Middle frontal gyrus (tissue), 1 donor: ENCODE data around the gene RAET1L.
"Not testable (repeated sequence)": the region's sequence is repeated elsewhere in the genome, so short reads cannot be mapped to it uniquely, and the experiment has no call there.

Experiments used
- DNase-seq: peaks from one replicate; pipeline ENCODE4 v3.0.0-alpha.2; 2015; ENCODE audit warnings: low spot score; ENCODE audit errors: extremely low spot score

The RAET1L gene

GRCh38 chr6:150044621-150045145 lies 19.4 kb upstream of the RAET1L start:
- no peak for DNase-seq

DNA sequence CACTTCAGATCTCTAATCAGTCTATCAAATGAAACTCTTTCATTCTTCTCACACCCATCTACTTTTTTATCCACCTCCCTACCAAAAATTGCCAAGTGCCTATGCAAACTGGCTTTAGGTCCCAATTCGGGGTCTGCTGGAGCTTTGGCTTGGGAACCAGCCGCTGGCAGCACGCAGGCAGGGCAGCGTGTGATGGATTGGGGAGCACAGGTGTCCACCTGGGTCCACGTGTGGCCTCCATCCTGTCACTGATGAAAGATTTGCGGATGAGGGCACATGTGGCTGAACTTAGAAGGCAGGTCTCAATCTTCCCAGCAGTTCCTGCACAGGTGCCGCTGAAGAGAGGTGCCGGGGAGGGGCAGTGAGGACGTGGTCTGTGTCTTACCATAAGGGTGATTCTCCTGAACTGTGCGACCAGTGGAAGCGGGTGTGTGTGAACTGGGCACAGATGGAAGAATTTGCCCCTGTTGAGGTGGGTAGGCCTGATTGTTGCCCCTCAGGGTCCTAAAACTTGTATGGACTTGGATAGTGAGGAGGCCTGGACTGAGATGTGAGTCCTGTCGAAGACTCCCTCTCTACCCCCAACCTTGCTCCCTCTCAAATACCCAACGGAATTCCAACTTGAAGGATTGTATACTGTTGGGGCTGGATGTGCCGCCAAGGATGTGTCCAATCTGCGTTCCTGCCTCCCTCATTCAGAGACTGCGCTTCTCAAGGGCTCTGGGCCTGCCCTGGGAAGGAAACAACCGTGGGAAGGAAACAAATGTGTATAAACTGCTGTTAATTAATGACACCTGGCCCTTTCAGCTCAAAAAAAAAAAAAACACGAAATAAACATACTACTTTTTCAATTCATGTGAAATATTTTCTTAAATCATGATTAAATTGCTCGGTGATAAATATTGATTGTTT lies 18.4 kb upstream of the RAET1L start:
- no peak for DNase-seq

DNA sequence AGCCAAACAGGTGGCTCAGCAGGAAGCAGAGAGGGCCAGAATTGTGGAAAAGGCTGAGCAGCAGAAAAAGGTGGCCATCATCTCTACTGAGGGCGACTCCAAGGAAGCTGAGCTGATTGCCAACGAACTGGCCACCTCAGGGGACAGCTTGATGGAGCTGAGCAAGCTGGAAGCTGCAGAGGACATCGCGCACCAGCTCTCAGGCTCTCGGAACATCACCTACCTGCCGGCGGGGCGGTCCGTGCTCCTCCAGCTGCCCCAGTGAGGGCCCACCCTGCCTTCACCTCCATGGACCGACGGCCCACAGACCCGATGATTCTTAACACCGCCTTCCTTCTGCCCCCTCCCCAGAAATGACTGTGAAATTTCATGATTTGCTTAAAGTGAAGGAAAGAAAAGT lies 17.8 kb upstream of the RAET1L start:
- no peak for DNase-seq

- DNase-seq = no peak
Measured at GRCh38 chr6:150038202-150039062, 13.1 kb upstream of the RAET1L start.

DNA sequence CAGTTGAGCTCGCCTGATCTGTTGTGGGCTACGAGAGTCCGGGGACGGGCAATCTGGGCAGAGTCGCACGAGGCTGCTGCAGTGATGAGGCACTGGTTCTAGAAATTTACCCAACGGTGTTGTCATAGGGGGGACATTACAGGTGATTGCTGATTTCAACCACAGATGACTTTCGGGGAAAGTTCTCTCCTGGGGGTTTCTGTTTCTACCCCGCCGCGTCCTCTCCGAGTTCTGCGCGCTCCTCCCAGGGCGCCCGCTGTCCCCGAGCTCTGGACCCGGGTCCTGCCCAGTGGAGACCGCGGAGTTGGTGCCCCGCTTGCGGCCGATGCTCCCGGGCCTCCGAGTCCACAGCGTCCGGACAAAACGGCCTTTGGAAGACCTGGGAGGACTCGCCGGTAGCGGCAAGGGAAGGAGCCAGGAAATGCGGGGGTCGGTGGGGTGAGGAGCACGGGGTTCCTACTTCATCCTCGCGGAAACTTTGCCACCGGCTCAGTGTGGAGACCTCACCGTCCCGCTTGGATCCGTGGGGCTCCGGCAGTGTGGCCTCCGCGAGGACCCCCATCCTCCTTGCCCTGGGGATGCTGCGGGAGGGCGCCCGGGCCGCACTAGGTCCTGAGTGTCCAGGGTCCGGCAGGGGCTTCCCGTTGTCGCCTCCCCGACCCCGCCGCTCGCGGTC lies 12.3 kb upstream of the RAET1L start:
- DNase-seq = no peak

DNA sequence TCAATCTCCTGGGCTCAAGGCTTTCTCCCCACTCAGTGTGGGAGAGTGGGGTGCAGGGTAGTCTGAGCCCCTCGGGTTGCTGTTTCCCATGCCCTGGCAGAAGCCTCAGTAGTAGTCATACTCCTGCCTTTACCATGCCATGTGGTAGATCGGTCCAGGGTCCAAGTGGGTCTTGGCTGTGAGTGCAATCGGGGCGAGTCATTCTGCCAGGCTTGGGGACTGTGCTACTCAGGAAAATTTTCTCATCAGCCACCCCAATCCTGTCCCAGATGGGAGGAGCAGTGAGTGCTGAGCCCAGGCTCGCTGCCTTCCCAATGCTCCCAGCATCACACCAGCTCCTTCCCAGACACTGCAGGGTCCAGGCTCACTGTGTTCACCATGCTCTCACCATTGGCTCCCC lies 10.7 kb upstream of the RAET1L start:
- no peak for DNase-seq

GRCh38 chr6:150033207-150033771 lies 8.0 kb upstream of the RAET1L start:
- DNase-seq = no peak

DNA sequence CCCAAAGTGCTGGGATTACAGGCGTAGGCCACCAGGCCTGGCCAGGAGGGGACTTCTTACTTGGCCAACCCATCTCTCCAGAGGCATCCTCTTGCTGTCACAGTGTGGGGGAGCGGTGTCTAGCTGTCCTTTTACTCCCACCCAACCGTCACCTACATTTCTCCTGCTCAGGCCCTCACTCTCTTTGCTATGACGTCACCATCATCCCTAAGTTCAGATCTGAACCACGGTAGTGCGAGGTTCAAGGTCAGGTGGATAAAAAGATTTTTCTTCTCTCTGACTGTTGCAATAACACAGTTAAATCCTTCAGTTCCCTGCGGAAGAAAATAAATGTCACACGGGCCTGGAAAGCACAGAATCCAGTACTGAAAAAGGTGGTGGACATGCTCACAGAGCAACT lies 7.3 kb upstream of the RAET1L start:
- no peak for DNase-seq

DNA sequence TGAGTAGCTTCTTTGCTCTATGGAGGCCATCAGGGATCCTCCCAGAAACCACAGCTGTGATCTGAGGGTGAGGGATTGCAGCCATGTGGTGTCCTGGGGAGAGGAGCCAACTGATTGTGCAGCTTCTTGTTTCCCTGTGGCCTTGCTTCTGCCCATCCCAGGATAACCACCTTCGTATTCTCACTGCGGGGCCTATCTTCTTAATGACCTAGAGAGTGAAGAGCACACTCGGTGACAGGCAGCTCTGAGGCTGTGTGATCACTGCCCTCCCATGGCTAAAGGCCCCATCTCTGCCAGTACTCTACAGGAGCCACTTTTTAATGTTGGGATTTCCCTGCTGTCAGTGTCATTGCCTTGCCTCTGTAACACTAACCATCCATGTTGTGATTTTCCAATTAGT lies 5.3 kb upstream of the RAET1L start:
- no peak for DNase-seq

- no peak for DNase-seq
Measured at GRCh38 chr6:150029749-150030148, 4.4 kb upstream of the RAET1L start.

- no peak for DNase-seq
Measured at GRCh38 chr6:150029276-150029675, 3.9 kb upstream of the RAET1L start.

DNA sequence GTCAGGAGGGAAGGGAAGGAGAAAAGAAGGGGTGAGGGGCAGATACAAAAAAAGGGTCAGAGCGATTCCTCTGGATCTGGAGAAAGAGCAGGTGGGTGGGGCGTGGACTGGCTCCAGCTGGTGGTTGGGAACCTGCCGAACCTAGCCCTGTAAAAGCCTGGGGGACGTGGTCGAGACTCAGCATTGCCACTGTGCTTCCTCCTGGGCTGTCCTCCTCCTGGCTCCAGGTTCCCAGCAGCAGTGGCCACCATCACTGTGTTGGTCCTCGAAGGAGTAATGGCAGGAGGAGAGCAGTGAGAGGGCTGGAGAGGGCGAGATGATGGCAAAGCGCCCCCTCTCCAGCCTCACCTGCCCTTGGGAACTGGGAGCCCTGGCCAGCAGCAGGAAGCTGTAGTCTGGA lies 3.5 kb upstream of the RAET1L start:
- DNase-seq = no peak

DNA sequence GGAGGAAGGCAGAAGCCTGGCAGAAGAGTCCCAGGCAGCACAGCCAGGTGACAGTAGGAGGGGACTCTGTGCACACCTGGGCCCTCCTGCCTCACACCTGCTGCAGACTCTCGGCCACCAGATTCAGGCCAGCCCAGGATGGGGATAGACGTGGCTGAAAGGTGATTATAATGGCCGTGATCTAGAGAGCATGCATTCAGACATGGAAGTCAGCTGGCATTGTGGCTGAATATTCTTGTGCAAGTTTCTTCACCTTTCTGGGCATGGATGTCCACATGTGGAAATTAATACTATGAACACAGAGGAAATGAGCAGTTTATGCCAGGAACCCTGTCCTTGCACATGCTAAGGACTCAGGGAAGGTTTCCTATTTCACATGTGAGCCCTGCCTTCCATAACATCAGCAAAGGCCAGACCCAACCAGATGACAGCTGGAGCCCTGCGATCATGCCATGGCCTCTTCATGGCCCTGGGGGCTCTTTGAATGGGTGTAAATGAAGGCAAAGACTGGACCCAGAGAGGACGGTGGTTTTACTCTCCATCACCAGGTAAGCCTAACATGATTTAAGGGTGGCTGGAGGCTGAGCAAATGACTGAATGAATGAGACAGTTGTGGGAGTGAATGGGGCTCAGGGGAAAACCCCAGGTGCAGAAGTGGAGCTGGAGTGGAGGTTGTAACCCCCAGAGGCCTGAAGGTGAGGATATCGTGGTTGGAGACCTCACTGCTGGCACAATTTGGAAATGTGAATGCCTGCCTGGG lies 2.7 kb upstream of the RAET1L start:
- no peak for DNase-seq

DNA sequence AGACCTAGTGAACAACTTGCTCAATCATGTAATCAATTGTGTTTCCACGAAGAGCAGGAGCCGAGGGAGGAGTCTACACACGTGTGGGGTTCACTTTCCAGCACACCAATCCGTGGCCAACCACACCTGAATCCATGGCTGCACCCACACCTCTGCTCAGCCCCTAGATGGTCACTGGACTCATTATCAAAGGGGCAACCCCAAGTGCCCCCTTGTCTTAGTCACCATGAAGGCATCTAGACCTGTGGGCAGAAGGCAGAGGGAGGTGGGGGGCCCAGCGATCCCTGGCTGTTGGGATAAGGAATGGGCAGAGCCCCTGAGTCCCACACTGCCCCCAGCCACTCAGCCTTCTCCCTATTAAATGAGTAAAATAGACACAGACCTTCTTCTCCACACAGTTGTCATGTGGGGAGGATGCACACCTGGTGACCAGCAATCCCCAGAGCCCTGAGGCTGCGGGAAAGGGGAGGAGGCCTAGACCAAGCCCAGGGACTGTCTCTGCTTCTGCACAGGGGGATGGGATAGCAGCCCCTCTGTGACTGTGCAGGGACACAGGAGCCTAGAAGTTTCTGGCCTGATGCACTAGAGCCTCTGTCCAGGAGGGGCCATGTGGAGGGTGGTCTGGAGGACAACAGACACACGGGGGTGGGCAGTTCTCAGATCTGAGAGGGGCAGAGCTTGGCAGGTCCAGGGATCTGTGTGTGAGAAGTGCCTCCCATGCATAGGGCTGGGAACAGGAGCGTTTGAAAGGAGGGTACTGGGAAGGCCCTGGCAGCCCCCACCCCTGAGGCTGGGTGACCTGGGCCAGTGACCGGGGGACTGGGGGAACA lies 1.9 kb upstream of the RAET1L start:
- no peak for DNase-seq

- DNase-seq = no peak
Measured at GRCh38 chr6:150024646-150025155, 631 bp downstream of the RAET1L start.

DNA sequence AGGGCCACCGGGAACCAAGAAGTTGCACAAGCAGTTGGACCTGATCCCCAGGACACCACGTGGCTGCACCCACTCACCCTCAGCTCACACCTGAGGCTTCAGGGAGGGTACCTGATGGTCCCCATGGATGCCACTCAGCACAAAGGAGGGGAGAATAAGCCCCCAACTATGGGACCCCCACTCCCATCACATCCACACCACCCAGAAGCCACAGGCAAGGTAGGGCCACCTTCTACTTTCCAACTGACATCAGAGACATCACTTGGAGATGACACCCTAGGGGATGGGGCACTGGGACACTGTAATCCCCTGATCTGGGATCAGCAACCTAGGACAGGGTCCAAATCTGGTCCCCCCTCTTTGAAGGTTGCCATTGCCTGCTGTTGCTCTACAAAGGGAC lies 1.3 kb downstream of the RAET1L start:
- DNase-seq = not testable (repeated sequence)

- DNase-seq = not testable (repeated sequence)
Measured at GRCh38 chr6:150021870-150022269, 3.5 kb downstream of the RAET1L start.

- no peak for DNase-seq
Measured at GRCh38 chr6:150018846-150019580, 6.3 kb downstream of the RAET1L start.

DNA sequence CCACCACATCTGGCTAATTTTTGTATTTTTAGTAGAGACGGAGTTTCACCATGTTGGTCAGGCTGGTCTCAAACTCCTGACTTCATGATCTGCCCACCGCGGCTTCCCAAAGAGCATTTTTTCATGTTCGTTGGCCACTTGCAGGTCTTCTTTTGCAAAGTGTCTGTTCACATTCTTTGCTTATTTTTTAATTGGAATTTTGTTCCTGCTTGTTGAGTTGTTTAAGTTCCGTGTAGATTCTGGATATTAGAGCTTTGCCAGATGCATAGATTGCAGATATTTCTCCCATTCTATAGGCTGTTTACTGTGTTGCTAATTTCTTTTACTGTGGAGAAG lies 8.2 kb downstream of the RAET1L start:
- DNase-seq = not testable (repeated sequence)
